Liver (tissue), 3 donors: ENCODE measurements around the gene MGME1.

Experiments used
- CTCF ChIP-seq: fragments of 150-350 bp; IDR thresholded peaks from 2 replicates; pipeline ENCODE4 v1.5.1; 2017; ENCODE audit warnings: improper control_type of control experiment, low read depth, low read length; ENCODE audit not compliant: missing input control
- HNF4A ChIP-seq, 2 donors: conservative IDR thresholded peaks; 2 replicates each; pipeline ENCODE4 v1.6.1; 2016; ENCODE audit warnings: antibody characterized with exemption in 2 of 2, mild to moderate bottlenecking in 2 of 2
- MAX ChIP-seq: IDR thresholded peaks from 2 replicates; pipeline ENCODE4 v1.6.1; 2016; ENCODE audit warnings: antibody characterized with exemption
- REST ChIP-seq: IDR thresholded peaks from 2 replicates; pipeline ENCODE4 v1.6.1; 2016; ENCODE audit warnings: antibody characterized with exemption, mild to moderate bottlenecking
- donor health status: healthy.
- donor health status: healthy.

- TF ChIP-seq MAX (no peak), CTCF (no peak), REST (no peak), HNF4A (conservative IDR thresholded peaks at IDR 0.05) (no peak)
Observed at GRCh38 chr20:18031050-18031449, 62.2 kb downstream of the MGME1 start.
